Limb (tissue), 2 donors: ENCODE measurements around the gene SNX17.

Source experiments
- DNase-seq, 2 donors: peaks; one replicate each; pipeline ENCODE4 v3.0.0-alpha.2; 2016; ENCODE audit errors: extremely low spot score in 2 of 2

The SNX17 gene

GRCh38 chr2:27363933-27364332, 6.5 kb upstream of the SNX17 start:
- DNase-seq: no peak

- peak in 1 of 2 donors; percentile 28 for DNase-seq
Observed at GRCh38 chr2:27369471-27370025, 868 bp upstream of the SNX17 start.

GRCh38 chr2:27370816-27371620, 602 bp downstream of the SNX17 start:
- no peak for DNase-seq

GRCh38 chr2:27372937-27373336, 2.5 kb downstream of the SNX17 start:
- no peak for DNase-seq

GRCh38 chr2:27373567-27373966, 3.2 kb downstream of the SNX17 start:
- no peak for DNase-seq

GRCh38 chr2:27375513-27376099, 5.2 kb downstream of the SNX17 start:
- DNase-seq: no peak

- no peak for DNase-seq
Observed at GRCh38 chr2:27376151-27376865, 5.9 kb downstream of the SNX17 start.

- no peak for DNase-seq
Observed at GRCh38 chr2:27376866-27377617, 6.6 kb downstream of the SNX17 start.

GRCh38 chr2:27377618-27378095, 7.2 kb downstream of the SNX17 start:
- DNase-seq: no peak

GRCh38 chr2:27378096-27378808, 7.8 kb downstream of the SNX17 start:
- no peak for DNase-seq

- DNase-seq: no peak
Observed at GRCh38 chr2:27378809-27379290, 8.4 kb downstream of the SNX17 start.

GRCh38 chr2:27379383-27379835, 9.0 kb downstream of the SNX17 start:
- no peak for DNase-seq

GRCh38 chr2:27379836-27380625, 9.6 kb downstream of the SNX17 start:
- DNase-seq: peak in 1 of 2 donors; percentile 11

GRCh38 chr2:27380626-27381545, 10.5 kb downstream of the SNX17 start, which contains the start of gene ZNF513:
ZNF513 (minus strand) TSS chr2:27380734; CDS start chr2:27380526, 208 bp downstream.
- DNase-seq: peak; percentile 96

GRCh38 chr2:27381577-27382181, 11.3 kb downstream of the SNX17 start:
- no peak for DNase-seq

- no peak for DNase-seq
Observed at GRCh38 chr2:27390822-27391679, 20.6 kb downstream of the SNX17 start.

- DNase-seq: no peak
Observed at GRCh38 chr2:27393225-27393624, 22.8 kb downstream of the SNX17 start.
